Measurements from ENCODE around the gene GNG2. TPM values are rescaled to one million over a fixed set of nuclear protein-coding genes. Genes with fewer than 3 reads are reported as not detected.

GNG2 gene
- total RNA-seq, 1 experiment from 2014 or later: not detected

DNA sequence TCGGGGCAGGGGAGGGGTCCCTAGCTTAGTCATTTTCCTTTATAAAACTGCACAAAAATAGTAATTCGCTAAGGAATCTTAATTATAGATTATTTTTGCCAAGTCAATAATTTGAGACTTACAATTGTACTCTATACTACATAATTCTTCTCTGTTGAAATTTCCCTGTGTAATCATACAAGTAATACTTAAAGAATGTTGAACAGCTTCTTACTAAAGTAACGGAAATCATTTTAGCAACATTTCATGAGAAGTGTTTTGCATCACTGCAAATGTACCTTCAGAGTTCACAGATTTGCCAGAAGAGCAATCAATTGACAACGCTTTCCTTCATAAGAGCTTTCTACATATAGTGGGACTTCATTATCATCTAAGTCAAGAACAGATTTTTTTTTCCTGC is 7.9 kb upstream of the GNG2 start:
- intact Hi-C loops (cut with micrococcal nuclease; ENCODE audit: unreplicated experiment): no loop called here
- TF ChIP-seq, protein P1, sequence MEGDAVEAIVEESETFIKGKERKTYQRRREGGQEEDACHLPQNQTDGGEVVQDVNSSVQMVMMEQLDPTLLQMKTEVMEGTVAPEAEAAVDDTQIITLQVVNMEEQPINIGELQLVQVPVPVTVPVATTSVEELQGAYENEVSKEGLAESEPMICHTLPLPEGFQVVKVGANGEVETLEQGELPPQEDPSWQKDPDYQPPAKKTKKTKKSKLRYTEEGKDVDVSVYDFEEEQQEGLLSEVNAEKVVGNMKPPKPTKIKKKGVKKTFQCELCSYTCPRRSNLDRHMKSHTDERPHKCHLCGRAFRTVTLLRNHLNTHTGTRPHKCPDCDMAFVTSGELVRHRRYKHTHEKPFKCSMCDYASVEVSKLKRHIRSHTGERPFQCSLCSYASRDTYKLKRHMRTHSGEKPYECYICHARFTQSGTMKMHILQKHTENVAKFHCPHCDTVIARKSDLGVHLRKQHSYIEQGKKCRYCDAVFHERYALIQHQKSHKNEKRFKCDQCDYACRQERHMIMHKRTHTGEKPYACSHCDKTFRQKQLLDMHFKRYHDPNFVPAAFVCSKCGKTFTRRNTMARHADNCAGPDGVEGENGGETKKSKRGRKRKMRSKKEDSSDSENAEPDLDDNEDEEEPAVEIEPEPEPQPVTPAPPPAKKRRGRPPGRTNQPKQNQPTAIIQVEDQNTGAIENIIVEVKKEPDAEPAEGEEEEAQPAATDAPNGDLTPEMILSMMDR (IDR thresholded peaks at IDR 0.05; ENCODE audit: unreplicated experiment): no peak
- DNase-seq: no peak
- CTCF ChIA-PET: no interaction called here
- Mint-ChIP-seq H3K36me3 (ENCODE audit: insufficient read depth, unreplicated experiment) (no peaks in the 10 kb centered on the region), H3K9me3 (ENCODE audit: low read depth, unreplicated experiment) (peaks cover 4% of the 10 kb centered on the region), H3K27me3 (ENCODE audit: unreplicated experiment) (peaks cover 30% of the 10 kb centered on the region), H3K4me1 (ENCODE audit: low read depth, unreplicated experiment) (no peaks in the 10 kb centered on the region), H3K4me3 (ENCODE audit: low read depth, unreplicated experiment) (no peak overlapping the region), H3K27ac (ENCODE audit: unreplicated experiment) (no peak overlapping the region)
- BruUV-seq (replicated peaks): no TSS peak

GRCh38 chr14:51855234-51855633 is 5.2 kb upstream of the GNG2 start:
- no peaks in the 10 kb centered on the region for H3K9me3 Mint-ChIP-seq (ENCODE audit: low read depth, unreplicated experiment)
- TF ChIP-seq, protein P1 (IDR thresholded peaks at IDR 0.05; ENCODE audit: unreplicated experiment): no peak
- intact Hi-C loops (cut with micrococcal nuclease; ENCODE audit: unreplicated experiment): no loop called here
- H3K4me3 Mint-ChIP-seq (ENCODE audit: low read depth, unreplicated experiment): no peak overlapping the region
- no TSS peak for BruUV-seq (replicated peaks)
- H3K27me3 Mint-ChIP-seq (ENCODE audit: unreplicated experiment): peaks cover 37% of the 10 kb centered on the region
- CTCF ChIA-PET: no interaction called here
- H3K36me3 Mint-ChIP-seq (ENCODE audit: insufficient read depth, unreplicated experiment): no peaks in the 10 kb centered on the region
- H3K4me1 Mint-ChIP-seq (ENCODE audit: low read depth, unreplicated experiment): peaks cover 5% of the 10 kb centered on the region
- no peak overlapping the region for H3K27ac Mint-ChIP-seq (ENCODE audit: unreplicated experiment)
- DNase-seq: no peak

GRCh38 chr14:51856792-51857296 is 3.6 kb upstream of the GNG2 start:
- CTCF ChIA-PET: no interaction called here
- Mint-ChIP-seq H3K4me3 (ENCODE audit: low read depth, unreplicated experiment) (no peak overlapping the region), H3K9me3 (ENCODE audit: low read depth, unreplicated experiment) (no peaks in the 10 kb centered on the region), H3K27ac (ENCODE audit: unreplicated experiment) (no peak overlapping the region), H3K36me3 (ENCODE audit: insufficient read depth, unreplicated experiment) (no peaks in the 10 kb centered on the region), H3K27me3 (ENCODE audit: unreplicated experiment) (peaks cover 45% of the 10 kb centered on the region), H3K4me1 (ENCODE audit: low read depth, unreplicated experiment) (peaks cover 15% of the 10 kb centered on the region)
- intact Hi-C loops (cut with micrococcal nuclease; ENCODE audit: unreplicated experiment): no loop called here
- no peak for DNase-seq
- TF ChIP-seq, protein P1 (IDR thresholded peaks at IDR 0.05; ENCODE audit: unreplicated experiment): no peak
- BruUV-seq (replicated peaks): no TSS peak

DNA sequence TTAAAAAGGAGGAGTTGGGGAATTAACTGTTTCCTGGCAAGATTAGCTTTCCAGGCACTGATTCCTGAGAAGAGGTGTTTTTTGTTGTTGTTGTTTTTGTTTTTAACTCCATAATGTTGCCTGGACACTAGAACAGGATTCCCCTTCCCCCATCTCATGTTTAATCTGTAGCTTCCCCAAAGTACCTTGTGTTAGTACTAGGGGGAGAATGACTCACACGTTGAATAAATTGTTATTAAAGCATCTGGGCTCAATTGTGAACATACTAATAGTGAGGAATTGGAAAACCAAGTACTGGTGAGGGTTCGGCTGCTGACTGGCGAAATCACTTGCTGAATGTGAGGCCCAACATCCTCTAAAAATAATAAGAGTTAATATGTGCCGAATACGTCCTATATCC is 1.3 kb upstream of the GNG2 start:
- intact Hi-C loops (cut with micrococcal nuclease; ENCODE audit: unreplicated experiment): no loop called here
- Mint-ChIP-seq H3K27me3 (ENCODE audit: unreplicated experiment) (peaks cover 31% of the 10 kb centered on the region), H3K36me3 (ENCODE audit: insufficient read depth, unreplicated experiment) (no peaks in the 10 kb centered on the region), H3K9me3 (ENCODE audit: low read depth, unreplicated experiment) (no peaks in the 10 kb centered on the region), H3K27ac (ENCODE audit: unreplicated experiment) (no peak overlapping the region), H3K4me1 (ENCODE audit: low read depth, unreplicated experiment) (peaks cover 15% of the 10 kb centered on the region), H3K4me3 (ENCODE audit: low read depth, unreplicated experiment) (no peak overlapping the region)
- no peak for DNase-seq
- CTCF ChIA-PET: no interaction called here
- no TSS peak for BruUV-seq (replicated peaks)
- TF ChIP-seq, protein P1 (IDR thresholded peaks at IDR 0.05; ENCODE audit: unreplicated experiment): no peak

Measured in Calu3 (cell line).